ENCODE data around the gene RBM27. TPM values are rescaled to one million over a fixed set of nuclear protein-coding genes. Genes with fewer than 3 reads are reported as not detected.

The RBM27 gene
- total and polyA plus RNA-seq, 2 of the 4 experiments (the other 2 are of a cell fraction) = 7.7 to 19.2 TPM

DNA sequence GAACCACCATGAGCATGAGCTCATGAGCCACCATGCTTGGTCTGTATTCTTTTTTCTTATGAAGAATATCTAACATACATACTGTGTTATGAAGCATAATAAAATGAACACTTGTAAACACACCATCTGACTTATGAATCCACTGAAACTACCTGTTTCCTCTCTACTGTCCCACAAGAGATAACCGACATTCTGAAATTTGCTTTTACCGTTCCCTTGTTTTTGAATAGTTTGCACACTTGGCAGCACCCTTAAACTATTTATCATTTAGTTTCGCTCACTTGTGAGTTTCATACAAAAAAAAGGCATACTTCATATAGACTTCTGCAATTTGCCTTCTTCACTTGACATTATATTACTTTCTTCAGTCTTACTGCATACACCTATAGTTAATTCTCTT, 29.8 kb upstream of the RBM27 start:
- no peak overlapping the region for H2AFZ ChIP-seq (replicated peaks; ENCODE audit: low read length, poor library complexity)
- 100% methylated on average over 3 of the region's 3 CpGs; no CpG with 5 or more reads in 1 of the 2 experiments for WGBS, 2 experiments (ENCODE audit: extremely low coverage in 2 of 2, insufficient read length in 1 of 2)
- H4K20me1 ChIP-seq (ENCODE audit: insufficient read depth, low read length) = no peaks in the 10 kb centered on the region; the same call in 1 of the 2 replicates
- H3K36me3 ChIP-seq (ENCODE audit: control insufficient read depth, insufficient read depth, low read length) = peaks cover 30% of the 10 kb centered on the region; the same call in 1 of the 2 replicates
- no peak overlapping the region for H3K14ac ChIP-seq (replicated peaks; ENCODE audit: low read depth, low read length)
- no peak overlapping the region for H2AK5ac ChIP-seq (ENCODE audit: low read depth, low read length)
- in situ Hi-C loops (cut with MboI; ENCODE audit: low sequenced_read_pairs) (no loop called here), dilution Hi-C loops (cut with HindIII; ENCODE audit: low sequenced_read_pairs, unreplicated experiment) (no loop called here), intact Hi-C loops (cut with micrococcal nuclease) (no loop called here)
- H3K9ac ChIP-seq (ENCODE audit: low read depth, low read length) = no peak overlapping the region
- DNase-seq = no peak
- BruUV-seq (replicated peaks) = no TSS peak
- no peaks in the 10 kb centered on the region for H3K4me1 ChIP-seq (ENCODE audit: control insufficient read depth, insufficient read depth, low read length)
- no peaks in the 10 kb centered on the region for H3K27me3 ChIP-seq (ENCODE audit: control insufficient read depth, insufficient read depth, low read length)
- H2BK20ac ChIP-seq (ENCODE audit: low read depth, low read length) = no peak overlapping the region
- no peak for ATAC-seq (ENCODE audit: low read depth)
- H3K23ac ChIP-seq (ENCODE audit: low read depth, low read length) = no peak overlapping the region
- H3K9me3 ChIP-seq (ENCODE audit: control insufficient read depth, insufficient read depth, low read length) = no peaks in the 10 kb centered on the region
- POLR2A ChIA-PET (ENCODE audit: unreplicated experiment) = no interaction called here
- CTCF ChIA-PET = no interaction called here
- H3K4me3 ChIP-seq (ENCODE audit: insufficient read depth, low read depth, low read length) = no peak overlapping the region
- H3K18ac ChIP-seq (ENCODE audit: low read depth, low read length) = no peak overlapping the region
- H3K27ac ChIP-seq (ENCODE audit: insufficient read depth, low read length) = no peak overlapping the region
- H3K79me1 ChIP-seq (ENCODE audit: low read depth in 1 of 2, low read length in 2 of 2) = peaks cover 4 to 8% of the 10 kb centered on the region in 2 experiments; a peak in 3 of 4 replicates
- H4K5ac ChIP-seq (ENCODE audit: low read depth, low read length) = no peak overlapping the region
- H3K9me1 ChIP-seq (ENCODE audit: insufficient read depth, low read length) = no peaks in the 10 kb centered on the region
- no peak for TF ChIP-seq NFE2L2 (IDR thresholded peaks at IDR 0.05; ENCODE audit: low read depth, low read length)
- TF ChIP-seq CTCF (conservative IDR thresholded peaks at IDR 0.05; ENCODE audit: low read depth, low read length) = no peak
- TF ChIP-seq CHD1 (IDR thresholded peaks at IDR 0.05; ENCODE audit: low read depth, low read length) = no peak
- TF ChIP-seq, protein P1, sequence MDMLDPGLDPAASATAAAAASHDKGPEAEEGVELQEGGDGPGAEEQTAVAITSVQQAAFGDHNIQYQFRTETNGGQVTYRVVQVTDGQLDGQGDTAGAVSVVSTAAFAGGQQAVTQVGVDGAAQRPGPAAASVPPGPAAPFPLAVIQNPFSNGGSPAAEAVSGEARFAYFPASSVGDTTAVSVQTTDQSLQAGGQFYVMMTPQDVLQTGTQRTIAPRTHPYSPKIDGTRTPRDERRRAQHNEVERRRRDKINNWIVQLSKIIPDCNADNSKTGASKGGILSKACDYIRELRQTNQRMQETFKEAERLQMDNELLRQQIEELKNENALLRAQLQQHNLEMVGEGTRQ (IDR thresholded peaks at IDR 0.05; ENCODE audit: low read depth, low read length) = no peak
- no peak for TF ChIP-seq MAZ (IDR thresholded peaks at IDR 0.05; ENCODE audit: borderline replicate concordance, low read depth, low read length)
- TF ChIP-seq CEBPB (IDR thresholded peaks at IDR 0.05; ENCODE audit: low read depth, low read length) = no peak
- TF ChIP-seq MXI1 (IDR thresholded peaks at IDR 0.05; ENCODE audit: borderline replicate concordance, low read depth, low read length) = no peak
- TF ChIP-seq RFX5 (IDR thresholded peaks at IDR 0.05; ENCODE audit: low read depth, low read length) = no peak
- TF ChIP-seq BHLHE40 (IDR thresholded peaks at IDR 0.05; ENCODE audit: low read depth, low read length) = no peak
- no peak for TF ChIP-seq POLR2A (IDR thresholded peaks at IDR 0.05; ENCODE audit: low read depth, low read length)
- TF ChIP-seq RAD21 (IDR thresholded peaks at IDR 0.05; ENCODE audit: low read length) = no peak
- no peak for TF ChIP-seq RCOR1 (IDR thresholded peaks at IDR 0.05; ENCODE audit: insufficient replicate concordance, low read length)
- no peak for TF ChIP-seq MAFK (IDR thresholded peaks at IDR 0.05; ENCODE audit: low read depth, low read length)
- no peak for TF ChIP-seq FOS (IDR thresholded peaks at IDR 0.05; ENCODE audit: low read depth, low read length)
- H4K91ac ChIP-seq (ENCODE audit: insufficient read depth, low read depth, low read length) = no peak overlapping the region
- H3K56ac ChIP-seq (ENCODE audit: extremely low read depth, insufficient read depth, low read length) = no peak overlapping the region
- H4K8ac ChIP-seq (ENCODE audit: low read depth in 2 of 2, low read length in 2 of 2) = no peak overlapping the region
- H2BK120ac ChIP-seq (ENCODE audit: low read depth, low read length) = no peak overlapping the region
- H2BK5ac ChIP-seq (ENCODE audit: low read depth, low read length, poor library complexity, severe bottlenecking) = no peak overlapping the region
- no peak overlapping the region for H3K4me2 ChIP-seq (ENCODE audit: low read depth, low read length)
- no peak overlapping the region for H2BK15ac ChIP-seq (ENCODE audit: low read depth, low read length)
- H2AK9ac ChIP-seq (replicated peaks; ENCODE audit: low read depth, low read length, poor library complexity) = no peak overlapping the region
- H3K4ac ChIP-seq (ENCODE audit: low read depth, low read length) = no peak overlapping the region

Measured in IMR-90 (cell line).